ENCODE measurements around the gene NIFK. TPM values are rescaled to one million over a fixed set of nuclear protein-coding genes. Genes with fewer than 3 reads are reported as not detected.
A peak's percentile ranks its signal among the peaks of the same experiment; 100 is the strongest.

The NIFK gene
- 10 to 100 TPM; 33.1 to 97.6 (median 50.1) TPM for total RNA-seq

DNA sequence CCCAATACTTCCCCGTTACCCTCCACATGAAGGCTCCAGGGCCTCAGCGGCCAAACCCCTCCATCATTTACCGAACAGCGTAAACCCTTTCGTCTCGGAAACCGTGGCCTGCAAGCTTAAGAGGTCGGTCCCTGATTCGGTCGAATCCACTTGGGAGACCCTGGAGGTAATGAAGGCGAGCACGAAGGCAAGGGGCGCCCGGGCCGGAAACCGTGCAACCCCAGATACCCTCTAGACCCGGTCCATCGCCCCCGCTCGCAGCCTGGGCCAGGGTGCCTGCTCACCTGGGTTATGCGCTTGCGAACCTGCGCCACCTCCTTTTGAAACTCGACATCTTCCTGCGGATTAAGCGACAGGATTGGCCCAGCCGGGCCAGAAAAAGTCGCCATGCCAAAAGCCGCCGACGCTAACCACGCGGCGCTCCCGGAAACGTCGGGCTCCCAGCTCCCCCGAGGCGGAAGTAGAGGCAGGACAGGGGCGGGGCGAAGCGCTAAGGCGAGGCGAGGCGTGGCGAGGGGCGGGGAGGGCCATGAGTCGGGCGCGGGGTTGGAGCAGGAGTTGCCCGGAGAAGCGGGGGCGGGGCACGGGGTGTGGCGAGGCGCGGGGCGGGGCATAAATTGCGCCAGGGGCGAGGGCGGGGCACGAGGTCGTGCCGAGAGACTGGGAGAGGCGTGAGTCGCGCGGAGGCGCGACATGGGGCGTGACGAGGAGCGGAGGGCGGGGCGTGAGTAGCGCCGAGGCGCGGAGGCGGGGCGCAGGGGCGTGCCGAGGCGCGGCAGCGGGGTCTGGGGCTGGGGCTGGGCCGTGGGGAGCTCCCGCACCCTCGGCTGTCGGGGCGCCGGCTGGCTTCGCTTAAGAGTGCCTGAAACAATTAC, at the start of gene NIFK:
NIFK (minus strand) TSS at position 414 of the 875 bp plus-strand sequence; CDS start at position 389, 25 bp downstream.
- DNase-seq (ENCODE audit: low spot score), result peak; percentile 98
- TF ChIP-seq, protein P1, sequence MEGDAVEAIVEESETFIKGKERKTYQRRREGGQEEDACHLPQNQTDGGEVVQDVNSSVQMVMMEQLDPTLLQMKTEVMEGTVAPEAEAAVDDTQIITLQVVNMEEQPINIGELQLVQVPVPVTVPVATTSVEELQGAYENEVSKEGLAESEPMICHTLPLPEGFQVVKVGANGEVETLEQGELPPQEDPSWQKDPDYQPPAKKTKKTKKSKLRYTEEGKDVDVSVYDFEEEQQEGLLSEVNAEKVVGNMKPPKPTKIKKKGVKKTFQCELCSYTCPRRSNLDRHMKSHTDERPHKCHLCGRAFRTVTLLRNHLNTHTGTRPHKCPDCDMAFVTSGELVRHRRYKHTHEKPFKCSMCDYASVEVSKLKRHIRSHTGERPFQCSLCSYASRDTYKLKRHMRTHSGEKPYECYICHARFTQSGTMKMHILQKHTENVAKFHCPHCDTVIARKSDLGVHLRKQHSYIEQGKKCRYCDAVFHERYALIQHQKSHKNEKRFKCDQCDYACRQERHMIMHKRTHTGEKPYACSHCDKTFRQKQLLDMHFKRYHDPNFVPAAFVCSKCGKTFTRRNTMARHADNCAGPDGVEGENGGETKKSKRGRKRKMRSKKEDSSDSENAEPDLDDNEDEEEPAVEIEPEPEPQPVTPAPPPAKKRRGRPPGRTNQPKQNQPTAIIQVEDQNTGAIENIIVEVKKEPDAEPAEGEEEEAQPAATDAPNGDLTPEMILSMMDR (IDR thresholded peaks at IDR 0.05), result no peak
- ATAC-seq (ENCODE audit: low FRiP score), result peak; percentile 99

DNA sequence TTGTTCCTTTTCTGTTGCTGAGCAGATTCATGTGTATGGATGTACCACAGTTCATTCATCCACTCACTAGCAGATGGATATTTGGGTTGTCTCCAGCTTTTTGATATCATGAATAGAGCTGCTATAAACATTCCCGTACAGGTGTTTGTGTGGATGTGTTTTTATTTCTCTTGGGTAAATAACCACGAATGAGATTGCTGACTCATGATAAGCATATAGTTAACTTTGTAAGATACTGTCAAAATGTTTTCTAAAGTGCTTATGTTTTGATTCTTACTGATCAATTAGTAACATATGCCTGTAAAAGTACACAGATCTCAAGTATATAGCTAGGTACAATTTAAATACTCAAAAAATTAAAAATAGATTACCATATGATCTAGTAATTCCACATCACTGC, 46.5 kb upstream of the NIFK start:
- ATAC-seq (ENCODE audit: low FRiP score) (no peak), DNase-seq (ENCODE audit: low spot score) (no peak)
- TF ChIP-seq, protein P1 (IDR thresholded peaks at IDR 0.05), result no peak

DNA sequence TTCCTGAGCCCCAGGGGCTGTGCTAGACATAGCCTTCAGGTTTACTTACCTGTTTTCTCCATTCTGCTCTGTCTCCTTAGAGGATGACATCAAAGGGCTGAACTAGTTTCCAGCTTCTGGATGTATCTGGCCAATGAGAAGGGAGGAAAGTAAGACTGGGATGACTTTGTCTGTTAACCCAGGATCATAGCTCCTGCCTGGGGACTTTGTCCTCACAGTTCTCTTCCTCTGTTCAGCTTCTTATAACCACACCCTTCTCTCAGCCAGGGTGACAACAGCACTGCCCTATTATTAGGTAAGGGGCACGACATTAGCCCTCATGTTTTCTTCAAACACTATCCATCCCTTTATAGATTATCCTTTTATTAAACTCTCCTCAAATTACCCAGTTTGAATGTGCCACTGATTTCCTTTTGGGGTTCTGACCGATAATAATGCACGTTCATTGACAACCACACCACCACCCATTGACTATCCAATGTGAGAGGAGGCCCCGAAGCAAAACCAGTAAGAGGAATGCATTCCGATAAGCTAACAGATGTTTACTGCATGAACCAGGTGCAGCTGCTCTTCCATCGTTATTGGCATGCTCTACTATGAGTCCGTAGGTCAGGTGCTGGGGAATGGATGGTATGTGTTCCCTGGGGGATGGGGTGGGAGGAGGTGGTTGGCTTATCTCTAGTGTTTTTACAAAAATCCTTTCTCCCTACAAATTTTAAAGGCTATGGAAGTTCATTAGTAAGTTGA, 42.2 kb upstream of the NIFK start:
- ATAC-seq (ENCODE audit: low FRiP score) (no peak), DNase-seq (ENCODE audit: low spot score) (no peak)
- TF ChIP-seq, protein P1 (IDR thresholded peaks at IDR 0.05), result no peak

DNA sequence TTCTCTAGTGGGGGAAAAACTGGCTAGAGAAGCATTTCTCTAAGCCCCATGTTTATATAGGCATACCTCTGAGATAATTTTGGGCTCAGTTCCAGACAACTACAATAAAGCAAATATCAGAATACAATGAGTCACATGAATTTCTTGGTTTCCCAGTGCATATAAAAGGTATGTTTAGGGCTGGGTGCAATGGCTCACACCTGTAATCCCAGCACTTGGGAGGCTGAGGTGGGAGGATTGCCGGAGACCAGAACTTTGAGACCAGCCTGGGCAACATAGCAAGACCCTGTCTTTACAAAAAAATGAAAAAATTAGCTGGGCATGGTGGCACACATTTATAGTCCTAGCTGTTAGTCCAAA, 41.0 kb upstream of the NIFK start:
- DNase-seq (ENCODE audit: low spot score), result no peak
- TF ChIP-seq, protein P1 (IDR thresholded peaks at IDR 0.05), result no peak

DNA sequence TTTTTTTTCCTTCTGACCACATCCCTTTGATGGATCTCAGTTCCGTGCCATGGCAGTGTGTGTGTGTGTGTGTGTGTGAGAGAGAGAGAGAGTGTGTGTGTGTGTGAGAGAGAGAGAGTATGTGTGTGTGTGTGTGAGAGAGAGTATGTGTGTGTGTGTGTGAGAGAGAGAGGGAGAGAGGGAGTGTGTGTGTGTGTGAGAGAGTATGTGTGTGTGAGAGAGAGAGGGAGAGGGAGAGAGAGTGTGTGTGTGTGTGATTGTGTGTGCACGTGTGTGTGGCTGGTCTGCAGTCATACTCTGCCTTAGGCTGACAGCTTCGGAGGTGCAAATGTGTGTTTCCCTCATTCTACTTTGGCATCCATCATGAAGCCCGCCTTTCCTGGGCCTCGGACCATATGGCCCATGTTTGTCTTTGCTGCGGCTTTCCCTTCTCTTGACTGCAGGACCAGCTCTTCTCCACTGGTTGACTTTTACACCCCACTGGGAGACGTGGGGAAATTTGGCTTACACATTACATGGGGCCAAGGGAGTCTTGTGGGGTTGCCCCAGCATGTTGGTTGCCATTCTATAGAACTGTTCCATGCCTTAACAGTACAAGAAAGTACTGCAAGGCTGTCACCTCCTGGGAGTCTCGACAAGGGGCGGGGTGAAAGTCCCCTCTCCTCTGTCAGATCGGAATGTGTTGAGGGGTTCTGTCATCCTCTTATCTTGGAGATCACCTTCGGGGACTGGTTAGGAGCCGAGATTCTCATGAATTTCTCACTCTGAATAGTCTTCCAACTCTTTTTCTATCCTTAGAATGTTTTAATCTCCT, 40.4 kb upstream of the NIFK start:
- TF ChIP-seq, protein P1 (IDR thresholded peaks at IDR 0.05), result no peak
- ATAC-seq (ENCODE audit: low FRiP score) (peak; percentile 37), DNase-seq (ENCODE audit: low spot score) (no peak)

More for the DNA sequence above, 41.0 kb upstream of the NIFK start:
- no peak for ATAC-seq (ENCODE audit: low FRiP score)

DNA sequence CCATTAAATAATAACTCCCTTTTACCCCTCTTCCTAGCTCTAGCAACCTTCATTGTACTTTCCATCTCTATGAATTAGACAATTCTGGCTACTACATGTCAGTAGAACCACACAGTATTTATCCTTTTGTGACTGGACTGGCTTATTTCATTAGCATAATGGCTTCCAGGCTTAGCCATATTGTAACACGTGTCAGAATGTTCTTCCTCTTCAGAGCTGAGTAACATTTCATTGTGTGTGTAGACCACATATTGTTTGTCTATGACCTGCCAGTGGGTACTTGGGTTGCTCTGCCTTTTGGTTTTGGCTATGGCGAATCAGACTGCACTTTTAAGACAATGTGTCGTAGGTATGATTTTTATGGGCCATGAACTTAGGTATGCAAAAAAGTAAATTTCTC, 39.7 kb upstream of the NIFK start:
- DNase-seq (ENCODE audit: low spot score), result no peak
- TF ChIP-seq, protein P1 (IDR thresholded peaks at IDR 0.05), result no peak
- no peak for ATAC-seq (ENCODE audit: low FRiP score)

All from omental fat pad (tissue), 4 donors.